ENCODE measurements around the gene SAFB. TPM values are rescaled to one million over a fixed set of nuclear protein-coding genes. Genes with fewer than 3 reads are reported as not detected.

Gene SAFB
- total RNA-seq, 2 experiments from 2014 or later: 195 to 200 TPM

DNA sequence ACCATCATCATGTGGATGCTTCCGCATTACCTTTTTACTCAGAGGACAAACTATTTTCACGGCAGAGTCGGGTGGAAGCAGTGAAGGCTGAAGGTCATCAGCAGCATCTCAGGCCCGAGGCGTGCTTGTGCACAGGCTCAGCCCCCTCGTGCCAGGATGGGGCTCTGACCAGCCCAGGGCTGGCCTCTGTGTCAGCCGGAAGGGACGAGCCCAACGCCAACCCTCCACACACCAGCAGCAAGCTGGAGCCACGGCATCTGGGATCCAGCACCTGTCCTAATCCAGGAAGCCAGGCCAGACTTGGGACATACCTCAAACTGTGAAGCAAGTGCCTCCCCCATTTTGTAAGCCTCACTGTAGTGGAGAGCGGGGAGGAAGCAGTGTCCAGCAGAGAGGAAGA is 46.3 kb downstream of the SAFB start:
- H3K4me1 ChIP-seq (ENCODE audit: insufficient read depth, low read length): no peaks in the 10 kb centered on the region
- ChIA-PET CTCF (no interaction called here), POLR2A (no interaction called here)
- TF ChIP-seq, protein P1, sequence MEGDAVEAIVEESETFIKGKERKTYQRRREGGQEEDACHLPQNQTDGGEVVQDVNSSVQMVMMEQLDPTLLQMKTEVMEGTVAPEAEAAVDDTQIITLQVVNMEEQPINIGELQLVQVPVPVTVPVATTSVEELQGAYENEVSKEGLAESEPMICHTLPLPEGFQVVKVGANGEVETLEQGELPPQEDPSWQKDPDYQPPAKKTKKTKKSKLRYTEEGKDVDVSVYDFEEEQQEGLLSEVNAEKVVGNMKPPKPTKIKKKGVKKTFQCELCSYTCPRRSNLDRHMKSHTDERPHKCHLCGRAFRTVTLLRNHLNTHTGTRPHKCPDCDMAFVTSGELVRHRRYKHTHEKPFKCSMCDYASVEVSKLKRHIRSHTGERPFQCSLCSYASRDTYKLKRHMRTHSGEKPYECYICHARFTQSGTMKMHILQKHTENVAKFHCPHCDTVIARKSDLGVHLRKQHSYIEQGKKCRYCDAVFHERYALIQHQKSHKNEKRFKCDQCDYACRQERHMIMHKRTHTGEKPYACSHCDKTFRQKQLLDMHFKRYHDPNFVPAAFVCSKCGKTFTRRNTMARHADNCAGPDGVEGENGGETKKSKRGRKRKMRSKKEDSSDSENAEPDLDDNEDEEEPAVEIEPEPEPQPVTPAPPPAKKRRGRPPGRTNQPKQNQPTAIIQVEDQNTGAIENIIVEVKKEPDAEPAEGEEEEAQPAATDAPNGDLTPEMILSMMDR (IDR thresholded peaks at IDR 0.05): no peak
- DNase-seq (no peak), ATAC-seq (ENCODE audit: poor library complexity) (no peak)
- peaks cover 56% of the 10 kb centered on the region for H3K36me3 ChIP-seq (ENCODE audit: insufficient read depth, low read length)
- H3K36me3 Mint-ChIP-seq (ENCODE audit: low read depth): peaks cover 50% of the 10 kb centered on the region
- H3K4me3 Mint-ChIP-seq: no peak overlapping the region
- no peaks in the 10 kb centered on the region for H3K27me3 Mint-ChIP-seq
- H3K9me3 Mint-ChIP-seq: no peaks in the 10 kb centered on the region
- H3K27ac ChIP-seq (ENCODE audit: low read depth in 1 of 2, low read length in 2 of 2): no peak overlapping the region
- no peaks in the 10 kb centered on the region for H3K4me1 Mint-ChIP-seq (ENCODE audit: low read depth)
- H3K4me3 ChIP-seq (ENCODE audit: low read length): no peak overlapping the region
- no peaks in the 10 kb centered on the region for H3K27me3 ChIP-seq (ENCODE audit: control insufficient read depth in 1 of 2, insufficient read depth in 2 of 2, low read length in 2 of 2)
- H3K27ac Mint-ChIP-seq: no peak overlapping the region
- no peaks in the 10 kb centered on the region for H3K9me3 ChIP-seq (ENCODE audit: control insufficient read depth in 1 of 2, insufficient read depth in 1 of 2, low read length in 2 of 2)
- intact Hi-C loops (cut with DNase I, micrococcal nuclease): no loop called here

DNA sequence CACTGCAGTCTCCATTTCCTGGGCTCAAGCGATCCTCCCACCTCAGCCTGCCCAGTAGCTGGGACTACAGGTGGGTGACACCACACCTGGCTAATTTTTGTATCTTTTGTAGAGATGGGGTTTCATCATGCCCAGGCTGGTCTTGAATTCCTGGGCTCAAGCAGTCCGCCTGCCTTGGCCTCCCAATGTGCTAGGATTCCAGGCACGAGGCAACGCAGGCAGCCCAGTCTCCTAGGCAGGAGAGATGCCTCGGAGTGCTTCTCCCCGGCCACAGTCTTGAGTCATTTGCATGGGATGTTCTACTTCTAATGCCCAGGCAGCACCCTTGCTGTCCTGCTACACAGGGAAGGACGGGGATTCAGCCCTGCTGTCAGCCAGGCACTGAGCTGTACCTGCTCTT is 48.7 kb downstream of the SAFB start:
- no peak overlapping the region for H3K4me3 Mint-ChIP-seq
- H3K36me3 Mint-ChIP-seq (ENCODE audit: low read depth): peaks cover 26% of the 10 kb centered on the region
- no peak for ATAC-seq (ENCODE audit: poor library complexity)
- Histone ChIP-seq H3K9me3 (ENCODE audit: control insufficient read depth in 1 of 2, insufficient read depth in 1 of 2, low read length in 2 of 2) (no peaks in the 10 kb centered on the region), H3K4me3 (ENCODE audit: low read length) (no peak overlapping the region), H3K27ac (ENCODE audit: low read depth in 1 of 2, low read length in 2 of 2) (no peak overlapping the region), H3K27me3 (ENCODE audit: control insufficient read depth in 1 of 2, insufficient read depth in 2 of 2, low read length in 2 of 2) (no peaks in the 10 kb centered on the region), H3K4me1 (ENCODE audit: insufficient read depth, low read length) (no peaks in the 10 kb centered on the region), H3K36me3 (ENCODE audit: insufficient read depth, low read length) (peaks cover 33% of the 10 kb centered on the region)
- H3K27me3 Mint-ChIP-seq: no peaks in the 10 kb centered on the region
- TF ChIP-seq, protein P1 (IDR thresholded peaks at IDR 0.05): no peak
- no peak for DNase-seq
- no peaks in the 10 kb centered on the region for H3K9me3 Mint-ChIP-seq
- intact Hi-C loops (cut with DNase I, micrococcal nuclease): no loop called here
- H3K4me1 Mint-ChIP-seq (ENCODE audit: low read depth): no peaks in the 10 kb centered on the region
- ChIA-PET CTCF (no interaction called here), POLR2A (interaction anchor here (1.6 kb wide), 1 partner anchor 18 kb away, joined by 5 read pairs; the partner anchor contains the start of gene RPL36)
- H3K27ac Mint-ChIP-seq: no peak overlapping the region

DNA sequence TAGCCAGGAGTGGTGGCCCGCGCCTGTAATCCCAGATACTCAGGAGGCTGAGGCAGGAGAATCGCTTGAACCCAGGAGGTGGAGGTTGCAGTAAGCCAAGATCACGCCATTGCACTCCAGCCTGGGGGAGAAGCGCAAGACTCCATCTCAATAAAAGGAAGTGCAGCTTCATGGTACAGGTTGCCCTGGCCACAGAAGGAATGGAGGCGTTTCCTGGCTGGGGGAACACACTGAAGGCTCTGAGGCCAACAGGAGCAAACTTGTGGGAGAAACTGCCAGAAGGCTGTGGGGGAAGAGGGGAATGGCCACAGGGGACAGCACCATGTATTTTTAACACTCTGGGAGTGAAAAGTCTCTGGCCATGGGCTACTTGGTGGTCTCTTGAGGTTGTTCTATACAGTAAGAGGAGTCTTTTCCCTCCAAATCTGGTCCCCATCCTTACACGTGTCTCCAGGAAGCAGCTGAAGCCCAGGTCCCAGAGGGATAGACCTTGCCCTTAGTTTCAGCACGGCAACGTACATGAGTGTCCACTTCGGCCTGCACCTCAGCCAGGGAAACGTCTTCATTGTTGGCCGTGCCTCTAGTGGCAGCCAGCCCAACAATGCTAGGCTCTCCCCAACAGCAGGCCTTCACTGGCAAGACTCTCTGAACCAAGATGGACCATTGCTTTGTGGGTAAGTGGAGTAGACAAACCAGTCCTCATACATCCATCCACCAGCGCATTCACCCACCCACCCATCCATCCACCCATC is 50.0 kb downstream of the SAFB start:
- Mint-ChIP-seq H3K27ac (no peak overlapping the region), H3K4me1 (ENCODE audit: low read depth) (no peaks in the 10 kb centered on the region), H3K27me3 (no peaks in the 10 kb centered on the region), H3K9me3 (no peaks in the 10 kb centered on the region), H3K36me3 (ENCODE audit: low read depth) (peaks cover 14% of the 10 kb centered on the region), H3K4me3 (no peak overlapping the region)
- ChIA-PET CTCF (no interaction called here), POLR2A (no interaction called here)
- intact Hi-C loops (cut with DNase I, micrococcal nuclease): no loop called here
- no peak for DNase-seq
- no peak overlapping the region for H3K27ac ChIP-seq (ENCODE audit: low read depth in 1 of 2, low read length in 2 of 2)
- no peaks in the 10 kb centered on the region for H3K9me3 ChIP-seq (ENCODE audit: control insufficient read depth in 1 of 2, insufficient read depth in 1 of 2, low read length in 2 of 2)
- TF ChIP-seq, protein P1 (IDR thresholded peaks at IDR 0.05): no peak
- no peaks in the 10 kb centered on the region for H3K27me3 ChIP-seq (ENCODE audit: control insufficient read depth in 1 of 2, insufficient read depth in 2 of 2, low read length in 2 of 2)
- no peaks in the 10 kb centered on the region for H3K4me1 ChIP-seq (ENCODE audit: insufficient read depth, low read length)
- no peak overlapping the region for H3K4me3 ChIP-seq (ENCODE audit: low read length)
- ATAC-seq (ENCODE audit: poor library complexity): no peak
- H3K36me3 ChIP-seq (ENCODE audit: insufficient read depth, low read length): peaks cover 20% of the 10 kb centered on the region
